ENCODE results near the gene GNPTAB. TPM values are rescaled to one million over a fixed set of nuclear protein-coding genes. Genes with fewer than 3 reads are reported as not detected.

The GNPTAB gene
- total RNA-seq, 1 experiment from 2014 or later: 14.8 TPM

- Mint-ChIP-seq H3K27me3 (ENCODE audit: insufficient read depth, unreplicated experiment) (no peaks in the 10 kb centered on the region), H3K9me3 (ENCODE audit: unreplicated experiment) (no peaks in the 10 kb centered on the region), H3K4me1 (ENCODE audit: insufficient read depth, unreplicated experiment) (peaks cover 14% of the 10 kb centered on the region), H3K27ac (ENCODE audit: low read depth, unreplicated experiment) (peak overlapping the region; percentile 70), H3K4me3 (ENCODE audit: unreplicated experiment) (peak overlapping the region; percentile 84), H3K36me3 (ENCODE audit: insufficient read depth, unreplicated experiment) (no peaks in the 10 kb centered on the region)
- no peak for TF ChIP-seq CTCF (IDR thresholded peaks at IDR 0.05; ENCODE audit: unreplicated experiment)
- DNase-seq (ENCODE audit: unreplicated experiment): peak; percentile 32
- BruUV-seq (replicated peaks): TSS peak; percentile 46
- intact Hi-C loops (cut with micrococcal nuclease): loop anchor here (2.0 kb wide), 2 partner anchors 37 to 415 kb away; no protein-coding TSS in a partner anchor
- CTCF ChIA-PET: interaction anchor here (0.6 to 6.9 kb wide), 29 partner anchors 8 to 789 kb away, joined by 3 to 71 read pairs (median 5); partner anchors contain the start of gene ARL1
- POLR2A ChIA-PET: interaction anchor here (0.5 to 2.3 kb wide), 16 partner anchors 12 to 422 kb away, joined by 3 to 20 read pairs (median 3); partner anchors contain the start of genes ARL1 and DRAM1
These were observed 956 bp downstream of the GNPTAB start for GRCh38 chr12:101829639-101830366.

GRCh38 chr12:101828463-101829196 is 2.1 kb downstream of the GNPTAB start:
- TF ChIP-seq CTCF (IDR thresholded peaks at IDR 0.05; ENCODE audit: unreplicated experiment): no peak
- H3K9me3 Mint-ChIP-seq (ENCODE audit: unreplicated experiment): no peaks in the 10 kb centered on the region
- intact Hi-C loops (cut with micrococcal nuclease): no loop called here
- H3K27me3 Mint-ChIP-seq (ENCODE audit: insufficient read depth, unreplicated experiment): no peaks in the 10 kb centered on the region
- no TSS peak for BruUV-seq (replicated peaks)
- H3K4me3 Mint-ChIP-seq (ENCODE audit: unreplicated experiment): peak overlapping the region; percentile 84
- H3K36me3 Mint-ChIP-seq (ENCODE audit: insufficient read depth, unreplicated experiment): no peaks in the 10 kb centered on the region
- H3K27ac Mint-ChIP-seq (ENCODE audit: low read depth, unreplicated experiment): peak overlapping the region; percentile 31
- POLR2A ChIA-PET: interaction anchor here (0.7 to 1.4 kb wide), 5 partner anchors 9 to 421 kb away, joined by 3 to 9 read pairs (median 3); partner anchors contain the start of genes ARL1 and DRAM1
- H3K4me1 Mint-ChIP-seq (ENCODE audit: insufficient read depth, unreplicated experiment): peaks cover 16% of the 10 kb centered on the region
- no peak for DNase-seq (ENCODE audit: unreplicated experiment)
- CTCF ChIA-PET: interaction anchor here (0.6 to 6.9 kb wide), 12 partner anchors 12 to 420 kb away, joined by 3 to 71 read pairs (median 6); no protein-coding TSS in a partner anchor

GRCh38 chr12:101826766-101827368 is 3.9 kb downstream of the GNPTAB start:
- H3K27me3 Mint-ChIP-seq (ENCODE audit: insufficient read depth, unreplicated experiment): no peaks in the 10 kb centered on the region
- no peak for DNase-seq (ENCODE audit: unreplicated experiment)
- no peak overlapping the region for H3K27ac Mint-ChIP-seq (ENCODE audit: low read depth, unreplicated experiment)
- H3K4me1 Mint-ChIP-seq (ENCODE audit: insufficient read depth, unreplicated experiment): peaks cover 16% of the 10 kb centered on the region
- no peak overlapping the region for H3K4me3 Mint-ChIP-seq (ENCODE audit: unreplicated experiment)
- TF ChIP-seq CTCF (IDR thresholded peaks at IDR 0.05; ENCODE audit: unreplicated experiment): no peak
- BruUV-seq (replicated peaks): no TSS peak
- intact Hi-C loops (cut with micrococcal nuclease): no loop called here
- ChIA-PET CTCF (interaction anchor here (0.6 to 6.9 kb wide), 6 partner anchors 12 to 378 kb away, joined by 3 to 61 read pairs (median 7); no protein-coding TSS in a partner anchor), POLR2A (interaction anchor here (0.6 kb wide), 1 partner anchor 202 kb away, joined by 3 read pairs; no protein-coding TSS in a partner anchor)
- H3K36me3 Mint-ChIP-seq (ENCODE audit: insufficient read depth, unreplicated experiment): no peaks in the 10 kb centered on the region
- H3K9me3 Mint-ChIP-seq (ENCODE audit: unreplicated experiment): no peaks in the 10 kb centered on the region
